Airway epithelial cell (primary cell): Measurements from ENCODE around the gene POM121. TPM values are rescaled to one million over a fixed set of nuclear protein-coding genes. Genes with fewer than 3 reads are reported as not detected.

ENCODE experiments used
- total RNA-seq: library from RNA; depleted of rRNA; stranded (reverse); fragments of >200 nt; gene quantifications from 2 replicates; pipeline ENCODE4 v1.2.3, GENCODE V29; 2015

POM121 gene
- 8.3 and 13.6 TPM in 2 replicates for total RNA-seq

GRCh38 chr7:72924733-72925545 is at the start of gene POM121:
Gene POM121, plus strand, starts transcription at chr7:72925095. Its CDS starts 27 bp downstream, at chr7:72925122.

DNA sequence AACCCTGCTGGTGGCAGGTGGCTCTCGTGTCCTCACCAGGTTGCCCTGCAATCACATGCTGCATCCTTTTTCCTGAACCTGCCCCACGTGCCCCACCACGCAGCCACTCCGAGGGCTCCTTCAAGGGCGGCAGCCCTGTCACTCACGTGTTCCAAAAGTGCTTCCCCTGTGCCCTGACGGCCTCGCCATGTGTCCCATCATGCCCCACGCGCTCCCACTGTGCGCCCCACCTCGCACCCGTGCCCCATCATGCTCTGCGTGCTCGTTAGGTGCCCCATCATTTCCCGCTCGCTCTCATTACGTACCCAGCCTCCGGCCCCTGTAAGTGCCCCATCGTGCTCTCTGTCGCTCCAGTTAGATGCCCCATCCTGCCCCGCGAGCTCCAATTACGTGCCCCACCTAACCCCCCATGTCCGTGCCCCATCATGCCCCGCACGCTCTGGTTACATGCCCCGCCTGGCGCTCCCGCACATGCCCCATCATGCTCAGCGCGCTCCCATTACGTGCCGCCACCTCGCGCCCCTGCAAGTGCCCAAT is 44.2 kb downstream of the POM121 start, which contains the start of gene TRIM74:
Gene TRIM74 (minus strand): TSS at position 487 of the 537 bp plus-strand sequence. CDS start 3,309 bp downstream, outside the sequence.

Other genes with a start within 250 kb of the POM121 start
- gene TYW1B, start 96.9 kb upstream of the POM121 start, total RNA-seq: 0.37 and 0.56 TPM in 2 replicates
- gene TRIM74, start 44.4 kb downstream of the POM121 start, total RNA-seq: not detected in 2 replicates
- gene SPDYE8, start 104.7 kb downstream of the POM121 start, total RNA-seq: not detected in 2 replicates
- not detected in 2 replicates for gene SPDYE11, start 132.8 kb downstream of the POM121 start, total RNA-seq
- gene SPDYE9, start 160.9 kb downstream of the POM121 start, total RNA-seq: not detected in 2 replicates